ENCODE data around the gene ANO1.

GRCh38 chr11:70210051-70210501, 132.0 kb downstream of the ANO1 start:
- TF ChIP-seq CTCF (optimal IDR thresholded peaks at IDR 0.05 in 1 of 3, IDR thresholded peaks at IDR 0.05 in 1 of 3, conservative IDR thresholded peaks at IDR 0.05 in 1 of 3; ENCODE audit: extremely low read depth in 1 of 3, insufficient read depth in 2 of 3, low read length in 3 of 3): no peak
- no peak for TF ChIP-seq EZH2 (IDR thresholded peaks at IDR 0.05; ENCODE audit: low read length)

Data from keratinocyte (primary cell).